ENCODE data around the gene FLT3LG. TPM values are rescaled to one million over a fixed set of nuclear protein-coding genes. Genes with fewer than 3 reads are reported as not detected.
"Not testable (repeated sequence)": the region's sequence is repeated elsewhere in the genome, so short reads cannot be mapped to it uniquely, and the experiment has no call there.

FLT3LG gene
- total and polyA plus RNA-seq, 2 donors from 2014 or later = 7.4 to 12.5 TPM

- Histone ChIP-seq H3K4me1 (ENCODE audit: control insufficient read depth in 2 of 3, insufficient read depth in 2 of 3, low read depth in 1 of 3, low read length in 3 of 3) (no peaks in the 10 kb centered on the region), H3K27me3 (ENCODE audit: control insufficient read depth, insufficient read depth, low read length) (no peaks in the 10 kb centered on the region), H3K9me3 (ENCODE audit: control insufficient read depth in 2 of 3, insufficient read depth in 1 of 3, low read length in 3 of 3) (no peaks in the 10 kb centered on the region), H3K4me3 (ENCODE audit: low read length in 3 of 3) (no peak overlapping the region), H3K27ac (ENCODE audit: low read depth in 2 of 2, low read length in 2 of 2) (no peak overlapping the region), H3K36me3 (ENCODE audit: control insufficient read depth in 2 of 3, insufficient read depth in 3 of 3, low read length in 3 of 3) (no peaks in the 10 kb centered on the region), H3K9ac (ENCODE audit: low read length in 3 of 3) (no peak overlapping the region)
- no peak for FAIRE-seq
- intact Hi-C loops (cut with DNase I) = no loop called here
- DNase-seq = no peak
- TF ChIP-seq CTCF (IDR thresholded peaks at IDR 0.05; ENCODE audit: borderline replicate concordance, extremely low read depth, insufficient read depth) = no peak
These were observed 14.6 kb upstream of the FLT3LG start for GRCh38 chr19:49459388-49459787.

GRCh38 chr19:49461130-49461529 lies 12.9 kb upstream of the FLT3LG start:
- FAIRE-seq; H3K27ac ChIP-seq (ENCODE audit: low read depth in 2 of 2, low read length in 2 of 2); H3K4me3 ChIP-seq (ENCODE audit: low read length in 3 of 3); H3K9me3 ChIP-seq (ENCODE audit: control insufficient read depth in 2 of 3, insufficient read depth in 1 of 3, low read length in 3 of 3); intact Hi-C loops (cut with DNase I); DNase-seq; H3K36me3 ChIP-seq (ENCODE audit: control insufficient read depth in 2 of 3, insufficient read depth in 3 of 3, low read length in 3 of 3); H3K27me3 ChIP-seq (ENCODE audit: control insufficient read depth, insufficient read depth, low read length); H3K9ac ChIP-seq (ENCODE audit: low read length in 3 of 3); H3K4me1 ChIP-seq (ENCODE audit: control insufficient read depth in 2 of 3, insufficient read depth in 2 of 3, low read depth in 1 of 3, low read length in 3 of 3): not testable (repeated sequence)

- no peaks in the 10 kb centered on the region for H3K9me3 ChIP-seq (ENCODE audit: control insufficient read depth in 2 of 3, insufficient read depth in 1 of 3, low read length in 3 of 3)
- no peak overlapping the region for H3K27ac ChIP-seq (ENCODE audit: low read depth in 2 of 2, low read length in 2 of 2)
- no peak overlapping the region for H3K4me3 ChIP-seq (ENCODE audit: low read length in 3 of 3)
- intact Hi-C loops (cut with DNase I) = no loop called here
- no peak for TF ChIP-seq CTCF (IDR thresholded peaks at IDR 0.05; ENCODE audit: borderline replicate concordance, extremely low read depth, insufficient read depth)
- FAIRE-seq (no peak), DNase-seq (no peak)
- H3K9ac ChIP-seq (ENCODE audit: low read length in 3 of 3) = no peak overlapping the region
- peaks cover 0 to 2% (median 0%) of the 10 kb centered on the region in 3 donors for H3K36me3 ChIP-seq (ENCODE audit: control insufficient read depth in 2 of 3, insufficient read depth in 3 of 3, low read length in 3 of 3)
- H3K4me1 ChIP-seq (ENCODE audit: control insufficient read depth in 2 of 3, insufficient read depth in 2 of 3, low read depth in 1 of 3, low read length in 3 of 3) = no peaks in the 10 kb centered on the region
- no peaks in the 10 kb centered on the region for H3K27me3 ChIP-seq (ENCODE audit: control insufficient read depth, insufficient read depth, low read length)
These were observed 12.4 kb upstream of the FLT3LG start for GRCh38 chr19:49461656-49462055.

GRCh38 chr19:49462492-49462891 lies 11.5 kb upstream of the FLT3LG start:
- DNase-seq = no peak
- no peak overlapping the region for H3K27ac ChIP-seq (ENCODE audit: low read depth in 2 of 2, low read length in 2 of 2)
- H3K4me3 ChIP-seq (ENCODE audit: low read length in 3 of 3) = no peak overlapping the region
- intact Hi-C loops (cut with DNase I) = no loop called here
- no peaks in the 10 kb centered on the region for H3K27me3 ChIP-seq (ENCODE audit: control insufficient read depth, insufficient read depth, low read length)
- peaks cover 0 to 2% (median 0%) of the 10 kb centered on the region in 3 donors for H3K36me3 ChIP-seq (ENCODE audit: control insufficient read depth in 2 of 3, insufficient read depth in 3 of 3, low read length in 3 of 3)
- no peak for FAIRE-seq
- no peaks in the 10 kb centered on the region for H3K4me1 ChIP-seq (ENCODE audit: control insufficient read depth in 2 of 3, insufficient read depth in 2 of 3, low read depth in 1 of 3, low read length in 3 of 3)
- H3K9ac ChIP-seq (ENCODE audit: low read length in 3 of 3) = no peak overlapping the region
- TF ChIP-seq CTCF (IDR thresholded peaks at IDR 0.05; ENCODE audit: borderline replicate concordance, extremely low read depth, insufficient read depth) = no peak
- no peaks in the 10 kb centered on the region for H3K9me3 ChIP-seq (ENCODE audit: control insufficient read depth in 2 of 3, insufficient read depth in 1 of 3, low read length in 3 of 3)

Measured in kidney (tissue), 14 donors.